HG02571 (cell line): Measurements from ENCODE around the gene AGTR1.
"Not testable (repeated sequence)": the region's sequence is repeated elsewhere in the genome, so short reads cannot be mapped to it uniquely, and the experiment has no call there.

Experiments used
- ATAC-seq: cut with Tn5 transposase; IDR thresholded peaks from one replicate; pipeline ENCODE4 v1.9.1; 2021; ENCODE audit warnings: mild to moderate bottlenecking, moderate library complexity; ENCODE audit not compliant: unreplicated experiment

The AGTR1 gene

DNA sequence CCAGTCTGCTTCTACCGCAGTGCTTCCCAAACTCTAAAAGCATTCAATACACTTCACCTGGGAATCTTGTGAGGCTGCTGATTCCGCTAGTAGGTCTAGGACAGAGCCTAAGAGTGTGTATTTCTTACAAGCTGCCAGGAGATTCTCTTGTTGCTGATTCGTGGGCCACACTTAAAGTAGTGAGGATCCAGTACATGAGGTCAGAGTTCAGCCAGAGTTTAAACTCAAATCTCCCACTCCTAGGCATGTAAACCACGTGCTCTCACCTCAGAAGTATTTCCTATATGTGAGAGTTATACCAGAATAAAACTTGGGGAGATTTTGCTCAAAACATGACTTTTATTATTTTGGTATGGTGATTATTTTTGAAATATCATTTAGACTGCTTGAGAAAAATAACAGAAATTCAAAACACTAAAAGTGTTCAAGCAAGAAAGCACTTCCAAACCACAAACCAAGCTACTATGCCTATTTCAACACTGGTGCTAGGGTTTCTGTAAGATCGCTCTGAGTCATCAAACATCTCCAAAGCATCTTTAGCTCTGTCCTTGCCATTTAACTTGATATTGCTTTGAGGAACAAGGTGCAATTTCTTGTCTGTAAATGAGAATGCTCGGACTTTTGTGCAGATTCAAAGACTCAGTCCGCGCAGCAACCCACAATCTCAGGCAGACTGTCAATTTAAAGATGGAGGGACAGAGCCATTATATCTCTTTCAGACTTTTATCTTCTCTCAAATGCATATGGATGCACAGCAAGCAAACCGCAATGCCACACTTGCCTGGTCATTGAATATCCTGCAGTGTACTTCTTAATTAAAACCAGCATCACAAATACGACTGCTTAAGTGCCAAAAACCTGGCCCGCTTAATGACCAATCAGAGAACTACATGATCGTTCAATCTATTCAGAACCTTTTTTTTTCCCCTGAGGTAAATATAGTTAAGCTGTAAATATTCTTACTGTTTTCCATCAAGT, 59.8 kb downstream of the AGTR1 start:
- ATAC-seq = no peak

DNA sequence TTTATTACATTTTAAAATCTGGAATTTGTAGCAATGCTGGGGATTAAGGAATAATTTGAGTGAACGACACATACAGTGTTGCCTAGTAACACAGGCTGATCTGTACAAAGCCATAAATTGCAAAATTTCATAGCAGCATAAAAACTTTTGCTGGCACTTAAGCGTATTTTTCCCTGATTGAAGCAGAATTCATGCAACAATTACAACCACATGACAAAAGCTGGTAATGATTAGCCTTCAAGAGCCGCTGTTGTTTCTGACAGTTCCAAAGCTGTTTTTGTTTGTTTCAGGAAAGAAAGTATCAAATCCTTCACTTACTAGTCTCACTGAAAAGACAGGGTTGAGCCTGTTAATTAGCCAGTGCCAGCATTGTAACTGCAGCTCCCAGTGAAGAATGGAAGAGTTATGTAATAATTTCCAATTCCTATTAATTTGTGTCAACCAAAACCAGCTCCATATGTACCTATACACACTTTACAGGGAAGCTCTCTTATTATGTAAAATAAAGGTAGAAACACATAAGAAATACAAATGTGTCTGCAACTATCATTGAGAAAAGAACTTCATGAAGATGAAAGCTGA, 60.7 kb downstream of the AGTR1 start:
- no peak for ATAC-seq

DNA sequence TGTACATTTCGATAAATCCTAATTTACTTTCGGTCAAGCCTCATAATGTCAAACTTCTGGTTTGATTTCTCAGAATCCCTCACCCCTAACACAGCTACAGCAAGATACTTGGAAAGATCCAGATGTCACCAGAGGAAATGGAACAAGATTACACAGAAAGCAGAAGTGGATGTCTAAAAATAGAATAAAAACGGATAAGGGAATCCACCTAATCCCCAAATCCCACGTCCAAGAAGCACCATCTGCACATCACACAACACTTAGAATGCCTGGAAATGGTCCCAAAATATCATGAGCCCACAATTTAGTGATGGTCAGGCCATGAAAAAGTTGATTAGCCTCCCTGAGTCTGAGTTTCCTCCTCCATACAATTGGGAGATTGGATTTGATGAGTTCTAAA, 61.7 kb downstream of the AGTR1 start:
- no peak for ATAC-seq

DNA sequence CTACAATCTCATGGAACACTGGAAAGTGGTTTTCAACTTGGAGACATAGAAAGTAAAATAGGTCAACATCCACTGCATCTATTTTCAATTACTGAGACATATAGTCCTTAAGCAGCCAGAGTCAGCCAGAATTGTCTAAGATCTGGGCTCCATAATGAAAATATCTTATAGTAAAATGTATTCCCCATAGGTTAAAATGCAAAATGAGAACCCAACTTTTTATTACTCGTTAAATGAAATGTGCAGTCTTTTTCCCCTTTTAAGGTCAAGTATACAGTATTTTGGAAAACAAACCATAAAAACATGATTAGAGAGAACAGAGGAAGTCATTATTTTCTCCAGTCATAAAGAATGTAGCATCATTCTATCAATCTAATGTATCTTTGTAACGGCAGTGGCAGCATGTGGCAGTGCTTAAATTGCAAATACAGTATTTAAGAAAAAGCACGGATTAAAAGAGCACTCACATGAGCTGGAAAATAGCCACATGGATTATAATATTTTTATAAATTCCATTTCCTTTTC, 65.5 kb downstream of the AGTR1 start:
- no peak for ATAC-seq

DNA sequence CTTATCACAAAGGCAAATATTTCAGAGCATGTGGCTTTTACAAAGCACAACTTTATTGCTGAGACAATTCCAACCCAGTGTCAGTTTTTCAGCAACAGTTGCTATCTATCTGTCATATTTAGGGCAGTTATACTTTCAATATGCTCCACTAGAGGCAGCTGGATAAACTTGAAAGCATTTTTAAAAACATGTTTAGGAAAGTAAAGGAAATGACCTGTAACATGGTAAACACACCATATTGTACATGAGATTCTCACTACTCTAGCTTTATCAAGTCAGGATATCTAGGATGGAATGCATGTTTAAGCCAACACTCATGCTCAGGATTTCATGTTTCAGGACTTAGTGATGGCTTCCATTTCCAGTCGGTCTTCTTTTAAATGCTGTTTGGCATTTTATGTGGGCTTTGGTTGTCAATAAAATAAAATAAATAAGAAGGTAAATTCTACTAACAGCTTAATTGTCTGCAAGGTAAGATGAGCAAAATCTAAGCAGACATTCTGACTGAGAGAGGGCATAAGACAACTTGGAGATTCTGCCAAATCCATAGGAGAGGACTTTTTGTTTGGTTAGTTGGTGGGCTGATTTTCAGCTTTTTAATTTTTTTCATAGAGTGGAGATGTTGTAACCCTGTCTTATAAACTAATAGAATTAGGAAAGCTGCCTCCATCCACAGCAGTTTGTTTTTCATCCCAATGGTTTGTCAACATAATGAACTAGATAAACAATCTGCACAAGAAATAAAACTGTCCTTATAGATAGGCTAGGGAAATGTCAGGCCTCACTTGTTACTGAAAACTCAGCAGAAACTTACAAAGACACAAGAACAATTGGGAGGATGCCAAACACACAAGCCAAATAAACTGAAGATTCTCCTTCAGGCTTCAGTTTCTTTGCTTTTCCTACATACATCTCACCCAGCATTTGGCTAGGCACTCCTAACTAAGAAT, 66.6 kb downstream of the AGTR1 start:
- ATAC-seq = no peak

DNA sequence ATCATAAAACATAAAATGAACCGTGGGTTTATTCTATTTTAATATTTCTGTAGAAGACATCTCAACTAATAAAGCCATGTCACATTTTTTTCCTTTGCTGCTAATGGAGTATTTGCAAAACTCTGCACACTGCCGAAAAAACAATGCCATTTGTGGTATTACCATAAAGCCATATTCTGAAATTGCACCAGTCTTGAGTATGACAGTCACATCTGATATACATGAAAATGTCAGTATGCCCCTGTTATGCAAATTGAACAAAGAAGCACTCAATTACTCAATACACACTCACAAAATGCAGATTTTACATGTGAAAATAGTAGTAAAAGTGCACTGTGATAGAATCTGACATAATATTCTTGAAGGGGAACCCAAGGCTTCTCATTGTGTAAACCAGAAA, 74.7 kb downstream of the AGTR1 start:
- no peak for ATAC-seq

DNA sequence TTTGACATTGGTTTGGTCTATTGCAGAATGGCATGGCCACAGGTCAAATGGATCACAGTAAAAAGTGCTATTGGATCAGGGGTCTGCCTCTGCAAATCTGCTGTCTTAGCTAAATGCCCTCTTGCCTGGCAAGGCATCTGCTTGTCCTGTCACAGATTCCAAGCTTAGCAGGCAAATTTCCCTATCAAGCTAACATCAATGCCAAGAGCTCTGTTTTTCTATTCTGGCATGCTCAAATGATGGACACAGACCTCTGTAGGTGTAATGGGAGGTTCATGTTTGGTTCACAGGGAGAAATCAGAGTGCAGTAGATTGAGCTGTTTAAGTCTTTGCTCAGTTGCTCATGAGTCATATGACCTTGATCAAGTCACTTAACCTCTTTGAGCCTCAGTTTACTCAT, 75.1 kb downstream of the AGTR1 start:
- no peak for ATAC-seq

DNA sequence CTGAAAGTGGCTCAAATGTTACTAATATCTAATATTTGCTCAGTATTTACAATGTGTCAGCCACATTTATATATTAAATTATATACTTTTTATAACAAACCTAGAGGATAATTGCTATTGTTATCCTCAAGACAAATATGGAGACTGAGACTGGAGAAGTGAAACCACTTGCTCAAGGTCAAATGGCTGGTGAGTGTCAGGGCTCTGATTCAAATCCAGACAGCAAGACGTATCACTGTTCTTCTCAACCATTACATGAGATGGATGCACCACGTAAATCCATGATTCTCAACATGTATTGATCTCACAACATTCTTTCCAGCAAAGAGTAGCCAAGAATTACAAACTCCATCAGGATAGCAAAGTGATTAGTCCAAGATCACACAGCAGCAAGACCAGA, 76.1 kb downstream of the AGTR1 start:
- ATAC-seq = no peak

DNA sequence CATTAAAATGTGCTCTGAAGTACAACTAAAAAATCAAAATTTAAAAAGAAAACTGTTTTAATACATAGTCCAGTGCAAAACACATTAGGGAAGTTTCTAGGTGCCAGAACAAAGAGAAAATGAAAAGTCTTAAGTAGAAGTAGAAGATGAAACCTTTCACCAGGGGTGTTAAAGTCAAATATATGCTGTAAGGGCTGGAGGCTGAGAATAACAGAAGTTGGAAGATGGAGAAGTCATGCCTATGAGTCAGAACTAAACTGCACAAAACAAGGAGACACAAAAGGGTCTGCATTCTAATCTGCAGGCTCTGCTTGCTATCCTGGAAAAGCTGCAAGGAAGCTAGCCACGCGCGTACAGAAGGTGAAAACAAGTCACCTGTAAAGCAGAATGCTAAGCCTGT, 81.2 kb downstream of the AGTR1 start:
- no peak for ATAC-seq

DNA sequence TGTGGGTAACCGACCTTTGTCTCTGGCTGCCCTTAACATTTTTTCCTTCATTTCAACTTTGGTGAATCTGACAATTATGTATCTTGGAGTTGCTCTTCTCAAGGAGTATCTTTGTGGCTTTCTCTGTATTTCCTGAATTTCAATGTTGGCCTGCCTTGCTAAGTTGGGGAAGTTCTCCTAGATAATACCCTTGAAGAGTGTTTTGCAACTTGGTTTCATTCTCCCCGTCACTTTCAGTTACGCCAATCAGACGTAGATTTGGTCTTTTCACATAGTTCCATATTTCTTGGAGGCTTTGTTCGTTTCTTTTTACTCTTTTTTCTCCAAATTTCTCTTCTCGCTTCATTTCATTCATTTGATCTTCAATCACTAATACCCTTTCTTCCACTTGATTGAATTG, 87.3 kb downstream of the AGTR1 start:
- ATAC-seq = not testable (repeated sequence)

DNA sequence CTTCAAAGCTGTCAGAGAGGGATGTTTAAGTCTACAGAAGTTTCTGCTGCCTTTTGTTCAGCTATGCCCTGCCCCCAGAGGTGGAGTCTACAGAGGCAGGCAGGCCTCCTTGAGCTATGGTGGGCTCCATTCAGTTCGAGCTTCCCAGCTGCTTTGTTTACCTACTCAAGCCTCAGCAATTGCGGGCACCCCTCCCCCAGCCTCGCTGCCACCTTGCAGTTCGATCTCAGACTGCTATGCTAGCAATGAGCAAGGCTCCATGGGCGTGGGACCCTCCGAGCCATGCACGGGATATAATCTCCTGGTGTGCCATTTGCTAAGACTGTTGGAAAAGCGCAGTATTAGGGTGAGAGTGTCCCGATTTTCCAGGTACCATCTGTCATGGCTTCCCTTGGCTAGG, 88.5 kb downstream of the AGTR1 start:
- ATAC-seq = not testable (repeated sequence)

DNA sequence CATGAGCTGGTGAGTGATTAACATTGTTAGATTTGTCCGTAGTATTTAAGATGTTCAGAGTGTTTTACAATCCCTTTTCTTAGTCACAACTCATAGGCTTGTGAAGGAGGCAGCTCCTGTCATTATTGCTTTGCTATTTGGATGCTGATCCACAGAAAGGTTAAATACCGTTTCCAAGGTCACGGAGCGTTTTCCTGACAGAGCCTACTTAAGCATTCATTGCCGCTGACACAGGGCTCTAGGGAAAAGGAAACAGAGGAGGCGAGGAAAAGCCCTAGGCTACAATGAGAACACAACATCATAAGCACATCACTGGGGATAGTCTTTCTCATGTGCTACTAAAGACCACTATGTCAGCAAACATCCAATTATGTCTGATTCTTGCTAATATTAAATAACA, 91.4 kb downstream of the AGTR1 start:
- no peak for ATAC-seq

DNA sequence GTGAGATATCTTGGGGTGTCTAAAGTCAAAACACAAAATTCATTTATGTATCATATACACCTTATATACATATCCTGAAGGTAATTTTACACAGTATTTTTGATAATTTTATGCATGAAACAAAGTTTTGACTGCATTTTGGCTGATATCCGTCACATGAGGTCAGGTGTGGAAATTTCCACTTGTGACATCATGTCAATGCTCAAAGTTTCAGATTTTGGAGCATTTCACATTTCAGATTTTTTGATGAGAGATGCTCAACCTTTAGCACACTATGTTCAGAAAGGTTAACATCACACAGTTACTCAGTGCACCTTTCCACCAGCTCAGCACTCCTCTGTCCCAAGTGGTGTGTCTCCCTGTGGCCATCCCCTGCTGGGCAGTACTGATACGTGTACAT, 92.2 kb downstream of the AGTR1 start:
- no peak for ATAC-seq

DNA sequence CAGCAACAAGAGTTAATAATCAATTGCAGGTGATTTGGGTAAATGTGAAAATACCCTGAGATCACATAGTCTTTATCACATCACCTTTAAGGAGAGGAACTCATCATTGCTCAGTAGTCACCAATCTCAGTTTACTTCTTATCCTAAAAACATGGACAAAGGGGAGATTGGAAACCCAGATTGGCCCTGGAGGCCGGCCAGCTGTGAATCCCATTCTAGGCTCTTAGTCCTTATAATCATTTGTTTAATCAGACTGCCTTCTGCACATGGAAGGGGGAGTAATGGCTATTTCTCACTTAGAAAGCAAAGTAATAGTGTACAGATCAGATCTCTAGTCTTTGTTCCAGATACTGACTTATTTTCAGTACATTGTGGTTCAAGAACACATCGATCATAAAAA, 92.7 kb downstream of the AGTR1 start:
- ATAC-seq = no peak

DNA sequence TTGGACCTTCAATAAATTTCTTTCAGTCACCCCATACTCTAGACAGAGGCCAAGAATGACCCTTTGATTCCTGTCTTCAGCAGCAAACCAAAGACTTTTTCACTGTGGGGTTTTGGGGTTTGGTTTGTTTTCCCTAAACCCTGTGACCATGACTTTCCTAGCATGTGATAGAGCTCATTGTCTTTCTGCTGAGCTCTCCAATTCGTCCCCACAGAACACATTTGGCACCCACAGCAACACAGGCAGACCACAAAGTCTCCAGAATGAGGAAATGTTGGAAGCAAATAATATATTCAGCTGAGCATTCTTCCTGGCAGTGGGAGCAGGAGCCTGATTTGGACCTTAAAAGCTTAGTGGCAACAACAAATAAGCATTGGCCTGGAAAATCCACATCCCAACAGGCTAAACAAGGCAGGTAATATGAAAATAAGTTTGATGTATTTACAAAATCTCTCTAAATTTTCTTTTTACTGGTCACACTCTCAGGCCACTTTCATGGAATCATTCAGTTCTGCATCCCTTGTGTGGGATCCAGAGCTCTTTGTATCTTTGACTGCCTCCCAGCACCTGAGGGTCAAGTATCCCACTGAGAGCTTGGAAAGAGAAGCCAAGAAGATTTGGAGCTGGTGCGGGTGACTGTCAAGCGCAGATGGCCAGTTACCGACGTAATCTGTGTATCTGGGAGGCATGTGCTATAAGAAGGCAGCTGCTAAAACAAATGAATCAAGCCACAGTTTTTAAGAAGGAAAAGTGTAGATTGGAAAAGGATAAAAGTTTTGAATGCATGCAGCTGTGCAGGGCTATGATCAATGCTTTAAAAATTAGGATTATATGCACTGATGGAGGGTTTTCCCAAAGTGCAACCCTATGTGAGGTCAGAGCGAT, 93.4 kb downstream of the AGTR1 start:
- ATAC-seq = no peak

DNA sequence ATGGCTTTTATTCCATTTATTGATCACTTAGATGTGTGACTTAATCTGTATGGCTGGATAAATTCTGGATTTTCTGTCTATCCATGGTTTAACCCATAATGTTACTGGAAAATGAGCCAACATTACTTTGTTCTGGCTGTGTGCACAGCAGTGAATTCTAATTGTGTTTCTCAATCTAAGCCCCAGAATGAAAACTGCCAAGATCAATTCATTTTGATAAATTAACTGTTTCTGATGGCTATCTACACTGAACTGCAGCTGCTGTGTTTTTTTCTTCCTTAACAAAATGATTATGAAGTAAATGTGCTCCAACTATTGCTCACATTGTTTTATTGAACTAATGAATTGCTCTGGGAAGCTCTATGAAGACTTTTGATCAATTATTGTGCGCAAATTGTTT, 94.2 kb downstream of the AGTR1 start:
- ATAC-seq = no peak

DNA sequence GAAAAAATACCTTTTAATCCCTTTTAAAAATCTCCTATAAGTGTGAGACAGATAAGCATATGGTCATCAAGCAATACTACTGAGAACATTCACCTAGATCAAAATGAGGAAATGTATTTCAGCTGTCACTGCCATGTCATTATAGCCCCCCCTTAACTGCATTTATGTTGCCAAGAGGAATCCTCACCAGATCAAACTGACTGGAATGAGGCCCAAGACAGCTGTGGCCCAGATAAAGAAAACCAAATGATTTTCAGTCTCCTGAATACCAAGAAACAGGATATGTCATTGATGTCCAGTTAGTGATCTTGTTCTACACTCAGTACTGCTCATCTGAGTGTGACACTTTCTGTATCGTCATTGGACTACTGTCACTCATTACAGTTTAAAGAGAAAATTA, 94.8 kb downstream of the AGTR1 start:
- ATAC-seq = no peak
